ENCODE data around the gene DNAJB11.
A peak's percentile ranks its signal among the peaks of the same experiment; 100 is the strongest.
"Not testable (repeated sequence)": the region's sequence is repeated elsewhere in the genome, so short reads cannot be mapped to it uniquely, and the experiment has no call there.

DNAJB11 gene

DNA sequence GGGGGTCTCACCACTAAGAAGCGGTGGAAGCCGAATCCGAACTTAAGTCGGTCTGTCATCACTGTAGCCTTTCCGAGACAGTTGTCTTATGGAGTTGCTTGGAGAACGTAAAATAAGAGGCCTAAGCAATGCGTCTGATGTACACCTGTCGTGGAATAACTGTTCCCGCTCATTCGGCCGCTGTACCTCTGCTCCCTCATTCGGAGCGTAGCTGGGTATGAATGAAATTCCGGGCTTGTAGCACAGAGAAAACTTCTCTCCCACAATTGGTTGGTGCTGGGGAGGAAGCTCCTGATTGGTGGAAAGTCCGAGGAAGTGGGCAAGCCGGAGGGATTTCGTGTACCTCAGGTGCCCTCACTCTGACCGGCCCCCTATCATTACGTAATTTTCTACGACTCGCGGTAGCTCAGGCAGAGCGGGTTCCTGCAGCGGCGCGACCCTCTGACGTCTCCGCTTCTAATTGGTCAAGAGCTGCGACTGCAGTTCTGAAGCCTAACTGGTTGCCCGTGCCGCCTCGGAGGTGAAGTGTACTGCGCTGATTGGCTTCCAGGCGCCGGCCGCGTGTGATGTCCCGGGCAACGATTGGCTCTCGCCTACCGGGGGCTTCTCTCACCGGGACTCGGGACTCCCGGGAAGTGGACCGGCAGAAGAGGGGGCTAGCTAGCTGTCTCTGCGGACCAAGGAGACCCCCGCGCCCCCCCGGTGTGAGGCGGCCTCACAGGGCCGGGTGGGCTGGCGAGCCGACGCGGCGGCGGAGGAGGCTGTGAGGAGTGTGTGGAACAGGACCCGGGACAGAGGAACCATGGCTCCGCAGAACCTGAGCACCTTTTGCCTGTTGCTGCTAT is at the start of gene DNAJB11:
TSS of gene DNAJB11 (plus strand) at position 625 of the 845 bp plus-strand sequence. CDS start at position 803, 178 bp downstream.
- no peaks in the 10 kb centered on the region for H3K9me3 Mint-ChIP-seq
- H3K4me1 Mint-ChIP-seq (ENCODE audit: low read depth): peaks cover 50% of the 10 kb centered on the region
- peak within 1 kb of the TSS; percentile 99 for H3K27ac Mint-ChIP-seq
- H3K4me3 Mint-ChIP-seq: peak within 1 kb of the TSS; percentile 96
- H3K27me3 Mint-ChIP-seq (ENCODE audit: low read depth): no peaks in the 10 kb centered on the region
- peaks cover 22% of the 10 kb centered on the region for H3K36me3 Mint-ChIP-seq (ENCODE audit: low read depth)

DNA sequence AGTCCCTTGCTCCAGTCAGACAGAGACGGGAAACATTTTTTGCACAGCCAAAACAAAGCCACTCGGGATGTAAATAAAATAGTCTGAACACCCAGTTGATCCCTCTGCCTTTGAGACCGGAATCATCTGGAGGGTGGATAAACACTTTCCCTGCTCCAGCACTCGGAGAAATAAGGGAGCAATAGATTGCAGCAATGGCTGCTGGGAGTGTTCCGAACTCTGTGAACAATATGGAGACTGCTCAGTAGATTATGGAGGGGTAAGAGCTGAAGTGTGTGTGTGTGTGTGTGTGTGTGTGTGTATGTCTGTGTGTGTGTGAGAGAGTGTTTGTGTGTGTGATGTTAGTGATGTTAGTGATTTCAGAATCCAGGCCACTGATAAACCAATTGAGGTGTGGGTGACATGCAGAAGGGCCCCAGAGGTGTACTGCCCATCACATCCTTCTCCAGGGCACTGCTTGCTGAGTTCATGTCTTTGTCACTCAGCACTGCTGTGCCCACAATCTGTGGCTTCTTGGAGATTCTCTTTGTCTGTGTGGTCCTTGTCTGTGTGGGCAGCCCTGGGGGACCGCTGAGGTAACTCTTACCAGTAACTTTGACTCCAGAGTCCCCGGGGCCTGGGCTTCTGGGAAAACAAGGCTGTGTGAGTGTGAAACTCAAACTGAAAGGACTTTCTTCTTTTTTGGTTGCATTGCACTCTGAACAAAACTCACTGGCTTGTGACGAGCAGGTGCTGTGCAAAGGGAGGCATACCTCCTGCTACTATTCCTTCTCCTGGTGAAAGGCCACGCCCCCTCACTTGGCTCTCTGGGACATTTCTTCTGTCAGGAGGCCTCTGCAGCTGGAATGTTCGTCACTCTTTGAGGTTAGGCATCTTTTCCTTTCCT is 49.3 kb upstream of the DNAJB11 start:
- peak overlapping the region; percentile 7 for H3K27ac Mint-ChIP-seq
- peaks cover 14% of the 10 kb centered on the region for H3K27me3 Mint-ChIP-seq (ENCODE audit: low read depth)
- H3K36me3 Mint-ChIP-seq (ENCODE audit: low read depth): peaks cover 2% of the 10 kb centered on the region
- H3K9me3 Mint-ChIP-seq: peaks cover 3% of the 10 kb centered on the region
- no peak overlapping the region for H3K4me3 Mint-ChIP-seq
- peaks cover 24% of the 10 kb centered on the region for H3K4me1 Mint-ChIP-seq (ENCODE audit: low read depth)

DNA sequence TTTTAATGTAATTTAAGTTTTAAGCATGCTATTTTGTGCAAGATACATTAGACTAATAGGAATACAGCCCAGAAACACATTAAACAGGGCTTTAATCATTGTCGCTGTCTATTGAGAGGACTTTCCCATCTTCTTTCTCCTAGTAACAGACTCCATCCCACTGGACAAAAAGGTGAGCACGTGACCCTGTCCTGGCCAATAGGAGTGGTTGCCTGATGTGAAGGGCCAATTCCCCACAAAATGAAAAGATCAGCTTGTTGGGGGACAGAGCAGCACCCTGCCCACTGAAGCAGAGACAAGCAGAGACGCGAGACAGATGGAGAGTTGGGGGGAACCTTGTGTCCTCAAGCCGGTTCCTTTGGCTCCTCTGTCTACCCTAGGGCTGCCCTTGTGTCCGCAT is 47.5 kb upstream of the DNAJB11 start:
- Mint-ChIP-seq H3K4me3 (no peak overlapping the region), H3K27ac (no peak overlapping the region), H3K27me3 (ENCODE audit: low read depth) (peaks cover 27% of the 10 kb centered on the region), H3K36me3 (ENCODE audit: low read depth) (peaks cover 2% of the 10 kb centered on the region), H3K9me3 (no peaks in the 10 kb centered on the region), H3K4me1 (ENCODE audit: low read depth) (peaks cover 21% of the 10 kb centered on the region)

DNA sequence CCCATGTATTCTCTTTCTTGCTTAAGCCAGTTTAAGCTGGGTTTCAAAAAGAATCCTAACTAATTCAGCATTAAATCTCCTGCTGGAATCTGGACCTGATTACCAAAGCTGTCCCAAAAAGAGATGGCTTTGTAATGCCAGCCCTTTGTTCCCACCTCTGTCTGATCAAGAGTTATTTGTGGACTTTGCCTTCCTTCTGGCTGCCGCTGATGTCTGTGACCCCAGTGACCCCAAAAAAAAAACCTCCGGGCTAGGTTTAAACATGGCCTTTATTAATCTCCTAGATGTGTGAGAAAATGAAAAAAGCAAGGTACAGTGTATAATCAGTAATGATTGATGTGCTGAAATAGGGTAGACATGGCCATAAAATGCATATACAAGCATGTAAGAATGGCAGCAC is 47.1 kb upstream of the DNAJB11 start:
- Mint-ChIP-seq H3K9me3 (no peaks in the 10 kb centered on the region), H3K27me3 (ENCODE audit: low read depth) (peaks cover 29% of the 10 kb centered on the region), H3K4me1 (ENCODE audit: low read depth) (peaks cover 21% of the 10 kb centered on the region), H3K27ac (no peak overlapping the region), H3K4me3 (no peak overlapping the region), H3K36me3 (ENCODE audit: low read depth) (peaks cover 2% of the 10 kb centered on the region)

DNA sequence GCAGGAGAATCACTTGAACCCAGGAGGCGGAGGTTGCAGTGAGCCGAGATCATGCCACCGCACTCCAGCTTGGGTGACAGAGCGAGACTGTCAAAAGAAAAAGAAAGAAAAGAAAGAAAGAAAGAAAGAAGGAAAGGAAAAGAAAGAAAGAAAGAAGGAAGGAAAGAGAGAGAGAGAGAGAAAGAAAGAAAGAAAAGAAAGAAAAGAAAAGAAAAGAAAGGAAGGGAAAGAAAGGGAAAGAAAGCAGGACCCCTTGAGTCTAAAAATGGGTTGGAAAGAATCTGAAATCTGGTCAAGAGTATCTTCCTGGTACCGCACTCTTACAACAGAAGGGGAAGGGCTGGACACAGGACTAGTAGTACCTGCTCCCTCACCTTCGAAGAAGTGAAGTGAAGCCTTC is 45.9 kb upstream of the DNAJB11 start:
- H3K4me3 Mint-ChIP-seq: no peak overlapping the region
- peaks cover 16% of the 10 kb centered on the region for H3K4me1 Mint-ChIP-seq (ENCODE audit: low read depth)
- H3K36me3 Mint-ChIP-seq (ENCODE audit: low read depth): peaks cover 2% of the 10 kb centered on the region
- H3K27ac Mint-ChIP-seq: no peak overlapping the region
- H3K27me3 Mint-ChIP-seq (ENCODE audit: low read depth): peaks cover 35% of the 10 kb centered on the region
- no peaks in the 10 kb centered on the region for H3K9me3 Mint-ChIP-seq

DNA sequence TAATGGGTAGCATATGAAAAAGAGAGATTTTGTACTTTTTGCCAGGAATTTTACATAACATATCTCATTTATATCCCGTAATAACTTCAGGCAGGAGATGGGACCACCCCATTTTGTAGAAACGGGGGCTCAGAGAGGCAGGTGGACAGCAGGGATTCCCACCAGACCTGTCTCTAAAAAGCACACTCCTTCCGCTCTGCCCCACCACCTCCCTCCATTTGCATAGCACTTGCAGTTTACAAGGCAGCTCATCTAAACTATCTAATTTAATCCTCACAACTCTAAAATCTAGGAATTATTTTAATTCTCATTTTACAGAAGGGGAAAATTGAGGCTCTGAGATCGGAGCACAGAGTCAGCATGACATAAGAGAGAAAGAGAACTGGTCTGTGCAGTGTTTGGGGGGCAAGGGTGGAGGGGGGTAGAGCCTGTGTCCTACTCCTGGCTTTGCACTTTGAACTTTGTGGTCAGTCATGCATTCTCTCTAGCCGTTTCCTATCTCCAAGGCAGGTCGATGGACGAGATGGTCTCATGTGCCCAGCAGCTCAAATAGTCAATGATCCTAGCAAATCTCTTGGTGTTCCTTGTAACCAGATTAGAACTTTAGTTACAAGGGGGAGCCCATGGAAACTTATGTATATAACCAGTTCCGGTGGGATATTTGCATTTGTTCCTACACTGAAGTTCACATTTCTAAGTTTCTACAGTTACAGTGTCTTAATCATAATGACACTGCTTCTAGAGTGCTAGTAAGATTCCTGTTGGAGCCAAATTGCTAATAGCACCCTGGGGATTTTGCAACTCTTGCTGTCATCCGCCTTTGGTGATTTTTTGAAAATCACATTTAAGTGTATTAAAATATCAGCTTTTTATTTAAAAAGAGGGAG is 44.9 kb upstream of the DNAJB11 start:
- Mint-ChIP-seq H3K36me3 (ENCODE audit: low read depth) (peaks cover 2% of the 10 kb centered on the region), H3K4me1 (ENCODE audit: low read depth) (peaks cover 17% of the 10 kb centered on the region), H3K27me3 (ENCODE audit: low read depth) (peaks cover 35% of the 10 kb centered on the region), H3K9me3 (no peaks in the 10 kb centered on the region), H3K4me3 (no peak overlapping the region), H3K27ac (no peak overlapping the region)

DNA sequence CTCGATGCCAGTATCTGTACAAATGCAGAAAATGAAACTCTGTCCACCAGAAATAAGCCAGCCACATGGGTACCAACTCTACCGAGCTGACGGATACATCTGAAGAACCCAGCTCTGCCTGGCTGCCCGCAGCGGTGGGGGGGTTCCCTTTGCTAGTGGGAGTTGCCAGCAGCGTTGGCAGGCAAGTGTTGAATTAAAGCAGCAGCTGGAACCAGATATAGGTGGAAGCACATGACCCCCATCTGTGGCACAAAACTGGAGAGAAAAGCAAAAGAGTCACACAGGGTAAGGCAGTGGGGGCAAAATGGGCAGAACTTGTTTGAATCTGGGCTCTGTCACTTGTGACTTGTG is 44.3 kb upstream of the DNAJB11 start:
- Mint-ChIP-seq H3K36me3 (ENCODE audit: low read depth) (peaks cover 2% of the 10 kb centered on the region), H3K4me3 (no peak overlapping the region), H3K27ac (no peak overlapping the region), H3K27me3 (ENCODE audit: low read depth) (peaks cover 30% of the 10 kb centered on the region), H3K9me3 (no peaks in the 10 kb centered on the region), H3K4me1 (ENCODE audit: low read depth) (peaks cover 13% of the 10 kb centered on the region)

DNA sequence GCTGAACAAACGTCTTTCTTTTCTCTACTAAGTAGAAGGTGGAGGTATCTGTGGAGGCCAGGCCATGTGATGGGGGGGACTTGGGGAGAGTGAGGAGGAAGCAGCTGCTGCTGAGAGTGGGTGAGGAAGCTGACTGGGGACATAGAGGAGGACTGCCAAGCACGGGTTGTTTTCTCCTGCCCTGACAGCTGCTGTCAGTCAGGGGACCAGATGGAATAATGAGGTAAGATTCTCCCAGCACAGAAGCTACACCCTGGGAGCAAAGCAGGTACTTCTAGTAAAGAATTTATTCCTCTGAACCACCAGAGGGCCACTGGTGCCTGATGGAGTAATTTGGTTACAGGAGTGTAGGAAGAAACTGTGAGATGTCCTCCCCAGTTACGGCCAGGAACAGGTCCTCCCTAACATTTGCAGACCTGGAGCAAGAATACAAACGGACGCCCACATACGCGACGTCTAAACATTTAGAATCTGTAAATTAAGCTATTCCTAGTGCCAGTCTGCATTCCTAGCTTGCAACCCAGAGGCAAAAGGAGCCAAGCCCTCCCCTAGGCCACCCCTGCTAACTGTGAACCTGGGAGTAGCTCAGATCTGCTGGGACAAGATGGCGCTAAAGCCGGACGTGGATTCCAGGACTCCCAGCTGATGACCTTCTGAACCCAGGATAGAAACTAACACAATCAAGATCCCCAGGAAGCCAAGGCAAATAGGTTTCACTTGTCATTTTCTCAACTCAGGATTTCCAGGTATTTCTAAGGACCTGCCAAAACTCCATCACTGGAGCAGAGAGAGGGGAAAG is 41.1 kb upstream of the DNAJB11 start:
- H3K36me3 Mint-ChIP-seq (ENCODE audit: low read depth): peaks cover 6% of the 10 kb centered on the region
- H3K4me3 Mint-ChIP-seq: no peak overlapping the region
- H3K9me3 Mint-ChIP-seq: no peaks in the 10 kb centered on the region
- no peak overlapping the region for H3K27ac Mint-ChIP-seq
- H3K27me3 Mint-ChIP-seq (ENCODE audit: low read depth): peaks cover 23% of the 10 kb centered on the region
- peaks cover 13% of the 10 kb centered on the region for H3K4me1 Mint-ChIP-seq (ENCODE audit: low read depth)

DNA sequence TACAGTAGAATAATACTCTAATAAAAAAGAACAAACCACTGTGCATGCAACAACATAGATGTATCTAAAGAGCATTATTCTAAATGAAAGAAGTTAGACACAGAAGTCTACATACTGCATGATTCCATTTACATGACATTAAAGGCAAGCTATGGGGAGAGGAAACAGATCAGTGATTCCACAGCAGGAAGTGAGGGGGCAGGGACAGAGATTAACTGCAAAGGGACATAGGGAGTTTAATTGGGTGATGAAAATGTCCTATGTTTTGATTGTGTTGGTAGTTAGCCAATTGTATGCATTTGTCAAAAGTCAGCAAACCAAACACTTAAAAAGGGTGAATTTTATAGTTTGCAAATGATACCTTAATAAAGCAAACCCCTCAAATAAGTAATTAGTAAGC is 40.1 kb upstream of the DNAJB11 start:
- Mint-ChIP-seq H3K4me3 (no peak overlapping the region), H3K36me3 (ENCODE audit: low read depth) (peaks cover 7% of the 10 kb centered on the region), H3K4me1 (ENCODE audit: low read depth) (peaks cover 22% of the 10 kb centered on the region), H3K27me3 (ENCODE audit: low read depth) (peaks cover 29% of the 10 kb centered on the region), H3K9me3 (no peaks in the 10 kb centered on the region), H3K27ac (no peak overlapping the region)

DNA sequence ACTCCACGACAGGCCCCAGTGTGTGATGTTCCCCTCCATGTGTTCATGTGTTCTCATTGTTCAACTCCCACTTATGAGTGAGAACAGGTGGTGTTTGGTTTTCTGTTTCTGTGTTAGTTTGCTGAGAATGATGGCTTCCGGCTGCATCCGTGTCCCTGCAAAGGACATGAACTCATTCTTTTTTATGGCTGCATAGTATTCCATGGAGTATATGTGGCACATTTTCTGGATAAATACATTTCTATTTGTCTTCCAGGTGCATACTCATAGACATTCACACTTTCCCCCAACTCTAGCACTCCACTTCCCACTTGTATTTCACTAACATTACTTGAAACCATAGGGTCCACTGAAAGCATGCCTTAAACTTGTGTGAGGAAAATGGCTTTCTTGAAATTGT is 38.8 kb upstream of the DNAJB11 start:
- Mint-ChIP-seq H3K27me3 (ENCODE audit: low read depth) (peaks cover 35% of the 10 kb centered on the region), H3K4me1 (ENCODE audit: low read depth) (peaks cover 28% of the 10 kb centered on the region)

DNA sequence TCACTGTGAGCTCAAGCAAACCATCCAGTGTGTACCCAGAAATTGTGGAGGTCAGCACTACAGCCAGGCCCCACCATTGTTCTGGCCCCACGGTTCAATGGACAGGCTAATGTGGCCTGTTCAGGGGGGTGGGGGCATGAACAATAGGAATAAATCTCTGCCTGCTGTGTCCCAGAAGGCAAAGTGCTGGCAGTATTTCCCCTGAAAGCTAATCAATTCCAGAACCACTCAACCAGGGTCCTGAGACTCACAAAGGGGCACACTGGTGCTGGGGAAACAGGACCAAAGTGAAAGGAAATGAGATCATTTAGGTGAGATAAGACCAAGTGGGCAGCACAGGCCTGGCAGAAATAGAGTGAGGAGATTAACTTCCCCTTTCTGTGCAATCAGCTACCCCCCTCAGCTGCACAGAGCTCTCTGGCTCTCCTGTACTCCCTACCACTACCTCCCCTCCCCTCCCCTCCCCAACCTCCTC is 37.9 kb upstream of the DNAJB11 start:
- H3K9me3 Mint-ChIP-seq: no peaks in the 10 kb centered on the region
- peak overlapping the region; percentile 13 for H3K27ac Mint-ChIP-seq
- no peak overlapping the region for H3K4me3 Mint-ChIP-seq
- H3K36me3 Mint-ChIP-seq (ENCODE audit: low read depth): peaks cover 12% of the 10 kb centered on the region
- peaks cover 37% of the 10 kb centered on the region for H3K27me3 Mint-ChIP-seq (ENCODE audit: low read depth)
- H3K4me1 Mint-ChIP-seq (ENCODE audit: low read depth): peaks cover 34% of the 10 kb centered on the region

More for the DNA sequence above, 38.8 kb upstream of the DNAJB11 start:
- H3K36me3 Mint-ChIP-seq (ENCODE audit: low read depth); H3K9me3 Mint-ChIP-seq; H3K27ac Mint-ChIP-seq; H3K4me3 Mint-ChIP-seq: not testable (repeated sequence)

DNA sequence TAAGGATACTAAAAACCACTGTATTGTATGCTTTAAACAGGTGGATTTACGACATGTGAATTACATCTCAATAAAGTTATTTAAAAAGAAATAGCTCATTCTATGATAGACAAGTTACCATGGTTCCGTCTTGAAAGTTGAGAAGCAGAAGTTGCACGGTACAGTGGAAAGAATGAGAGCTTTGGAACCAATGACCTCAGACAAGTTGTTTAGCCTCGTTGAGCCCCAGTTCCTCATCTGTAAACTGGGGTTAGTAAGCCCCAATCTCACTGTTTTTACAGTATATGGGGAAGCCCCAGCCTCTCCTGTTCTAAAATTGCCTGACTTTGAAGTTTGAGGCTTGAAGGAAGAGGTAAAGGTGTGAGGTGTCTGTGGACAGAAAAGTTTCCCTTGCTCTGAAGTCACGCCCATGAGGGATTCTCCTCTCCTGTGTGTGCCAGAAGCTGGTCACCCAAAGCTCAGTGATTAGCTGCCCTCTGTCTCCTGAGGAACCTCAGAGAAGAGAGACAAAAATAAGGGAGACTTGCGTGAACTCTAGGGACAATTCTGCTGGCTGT is 36.3 kb upstream of the DNAJB11 start:
- H3K4me1 Mint-ChIP-seq (ENCODE audit: low read depth): peaks cover 32% of the 10 kb centered on the region
- peaks cover 22% of the 10 kb centered on the region for H3K36me3 Mint-ChIP-seq (ENCODE audit: low read depth)
- H3K27me3 Mint-ChIP-seq (ENCODE audit: low read depth): peaks cover 27% of the 10 kb centered on the region
- peak overlapping the region; percentile 58 for H3K4me3 Mint-ChIP-seq
- H3K9me3 Mint-ChIP-seq: no peaks in the 10 kb centered on the region
- H3K27ac Mint-ChIP-seq: peak overlapping the region; percentile 81

Measured in T-helper 1 cell treated with Interleukin-12 subunit alpha and Interleukin-12 subunit beta and Interleukin-4 antibody, amounts not matched to agents 30 μg/mL and 1 μg/mL, for 36 hours (primary cell).